Colonic mucosa (tissue), 4 donors: Measurements from ENCODE around the gene ALDH1L1. TPM values are rescaled to one million over a fixed set of nuclear protein-coding genes. Genes with fewer than 3 reads are reported as not detected.

ENCODE experiments used
- DNase-seq: peaks from one replicate; pipeline ENCODE4 v3.0.0-alpha.2; 2020
- H3K27ac ChIP-seq: fragments of 200-600 bp; one replicate; pipeline ENCODE4 v1.8.0; 2021
- H3K27me3 ChIP-seq: fragments of 200-600 bp; one replicate; pipeline ENCODE4 v1.8.0; 2021
- H3K36me3 ChIP-seq: fragments of 200-600 bp; one replicate; pipeline ENCODE4 v1.8.0; 2021
- H3K4me1 ChIP-seq: fragments of 200-600 bp; one replicate; pipeline ENCODE4 v1.8.0; 2021; ENCODE audit warnings: mild to moderate bottlenecking
- H3K4me3 ChIP-seq: fragments of 200-600 bp; one replicate; pipeline ENCODE4 v1.8.0; 2021
- H3K9ac ChIP-seq, 2 donors: one replicate each; pipeline ENCODE4 v1.7.0; 2013; ENCODE audit warnings: control low read depth in 2 of 2, low read depth in 2 of 2, low read length in 2 of 2
- H3K9me3 ChIP-seq: fragments of 200-600 bp; one replicate; pipeline ENCODE4 v1.8.0; 2021
- intact Hi-C: fragments of 100-400 bp; cut with DNase I; formaldehyde crosslinking; loops from one replicate; pipeline ENCODE4 v1.14.1; 2022
- total RNA-seq, 2 donors: library from RNA; stranded (reverse); fragmentation: NEBNext Ultra II Directional in 1 of 2; extraction: Animal tissue kit (Norgen Biotek cat#: 25700) in 1 of 2; gene quantifications; one replicate each; pipeline ENCODE4 v1.2.1, GENCODE V29; 2021
- TF ChIP-seq, protein P1 (sequence below): fragments of 200-600 bp; IDR thresholded peaks from one replicate; pipeline ENCODE4 v1.8.0; 2022; ENCODE audit warnings: antibody characterized with exemption, mild to moderate bottlenecking
- donor health status: healthy.
- donor health status: DM: no; HTN: no; CAD: no.
- donor health status: DM: no; HTN: no; CAD: no.

The ALDH1L1 gene
- total RNA-seq, 2 donors from 2014 or later: 15.3 to 25.6 TPM

DNA sequence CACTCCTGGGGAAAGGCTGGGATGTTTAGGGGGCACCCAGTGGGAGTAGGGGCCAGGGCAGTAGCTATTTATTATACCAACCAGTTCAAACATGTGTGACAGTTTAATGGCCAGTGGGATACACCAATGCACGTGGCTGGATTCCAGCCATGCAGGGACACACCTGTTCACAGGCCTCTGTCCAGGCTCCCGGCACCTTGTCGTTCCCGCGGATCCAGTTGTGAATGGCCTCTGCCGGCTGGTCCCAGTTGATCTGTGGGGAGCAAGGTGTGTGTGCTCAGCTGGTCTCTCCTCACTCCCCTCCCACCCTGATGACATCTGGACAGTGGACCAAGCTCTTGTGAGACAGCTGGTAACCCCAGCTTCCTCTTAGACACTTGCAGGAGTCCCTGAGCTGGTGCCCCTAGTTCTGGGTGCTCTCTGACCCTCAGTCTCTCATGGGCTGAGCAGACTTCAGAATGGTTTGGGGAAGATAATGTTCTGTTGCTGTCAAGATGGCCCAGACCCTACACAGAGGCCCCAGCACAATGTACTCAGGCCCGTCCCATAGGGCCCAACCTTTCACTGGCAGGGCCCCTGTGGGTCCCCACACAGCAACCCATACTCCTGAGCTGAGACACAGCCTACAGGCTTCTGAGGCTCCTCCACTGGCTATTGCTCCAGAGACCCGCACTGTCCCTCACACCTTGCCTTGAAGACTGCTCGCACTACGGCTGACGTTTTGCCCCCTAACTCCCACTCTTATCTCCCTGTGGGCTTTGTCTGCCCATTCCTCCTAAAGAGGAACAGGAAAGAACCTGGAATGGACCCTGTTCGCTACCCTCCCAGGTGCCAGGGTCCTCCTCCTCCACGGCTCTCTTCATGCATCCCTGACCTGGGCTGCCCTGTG, 25.8 kb downstream of the ALDH1L1 start:
- Histone ChIP-seq H3K9ac (no peak overlapping the region), H3K36me3 (no peaks in the 10 kb centered on the region), H3K27ac (no peak overlapping the region), H3K27me3 (no peaks in the 10 kb centered on the region), H3K4me3 (no peak overlapping the region), H3K9me3 (no peaks in the 10 kb centered on the region), H3K4me1 (no peaks in the 10 kb centered on the region)
- DNase-seq: peak; percentile 14
- TF ChIP-seq, protein P1, sequence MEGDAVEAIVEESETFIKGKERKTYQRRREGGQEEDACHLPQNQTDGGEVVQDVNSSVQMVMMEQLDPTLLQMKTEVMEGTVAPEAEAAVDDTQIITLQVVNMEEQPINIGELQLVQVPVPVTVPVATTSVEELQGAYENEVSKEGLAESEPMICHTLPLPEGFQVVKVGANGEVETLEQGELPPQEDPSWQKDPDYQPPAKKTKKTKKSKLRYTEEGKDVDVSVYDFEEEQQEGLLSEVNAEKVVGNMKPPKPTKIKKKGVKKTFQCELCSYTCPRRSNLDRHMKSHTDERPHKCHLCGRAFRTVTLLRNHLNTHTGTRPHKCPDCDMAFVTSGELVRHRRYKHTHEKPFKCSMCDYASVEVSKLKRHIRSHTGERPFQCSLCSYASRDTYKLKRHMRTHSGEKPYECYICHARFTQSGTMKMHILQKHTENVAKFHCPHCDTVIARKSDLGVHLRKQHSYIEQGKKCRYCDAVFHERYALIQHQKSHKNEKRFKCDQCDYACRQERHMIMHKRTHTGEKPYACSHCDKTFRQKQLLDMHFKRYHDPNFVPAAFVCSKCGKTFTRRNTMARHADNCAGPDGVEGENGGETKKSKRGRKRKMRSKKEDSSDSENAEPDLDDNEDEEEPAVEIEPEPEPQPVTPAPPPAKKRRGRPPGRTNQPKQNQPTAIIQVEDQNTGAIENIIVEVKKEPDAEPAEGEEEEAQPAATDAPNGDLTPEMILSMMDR: no peak
- intact Hi-C loops: no loop called here

DNA sequence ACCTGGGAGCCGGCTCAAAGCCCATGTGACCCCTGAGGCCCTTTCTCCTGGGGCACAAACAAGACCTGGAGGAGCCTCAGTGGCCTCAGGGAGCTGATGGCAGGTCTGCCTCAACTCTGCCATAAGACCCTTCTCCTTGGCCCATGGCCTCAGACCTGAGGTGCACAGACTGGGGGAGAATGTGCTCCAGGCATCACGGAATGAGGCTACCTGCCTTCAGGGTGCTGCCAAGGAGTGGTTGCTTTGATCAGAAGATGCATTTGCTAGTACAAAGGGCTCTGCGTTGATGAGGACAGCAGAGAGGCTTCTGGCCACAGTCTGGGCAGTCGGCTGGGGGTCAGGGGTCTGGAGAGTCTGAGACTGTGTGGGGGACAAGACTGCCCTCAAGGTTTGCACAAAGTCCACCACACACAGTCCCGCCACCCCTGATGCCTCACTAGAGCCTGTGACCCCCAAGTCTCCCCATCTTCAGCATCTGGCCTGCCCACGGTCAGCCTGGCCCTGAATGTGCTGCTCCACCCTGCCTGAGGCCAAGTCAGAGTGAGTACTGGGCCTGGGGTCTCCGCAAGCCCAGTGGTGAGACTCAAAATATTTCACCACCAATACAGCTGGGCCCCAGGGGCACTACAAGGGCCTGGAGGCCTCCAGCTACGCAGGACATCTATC, 26.6 kb downstream of the ALDH1L1 start:
- H3K36me3 ChIP-seq: no peaks in the 10 kb centered on the region
- no peak overlapping the region for H3K9ac ChIP-seq
- no peaks in the 10 kb centered on the region for H3K4me1 ChIP-seq
- no peaks in the 10 kb centered on the region for H3K27me3 ChIP-seq
- H3K4me3 ChIP-seq: no peak overlapping the region
- no peaks in the 10 kb centered on the region for H3K9me3 ChIP-seq
- peak; percentile 12 for DNase-seq
- intact Hi-C loops: no loop called here
- TF ChIP-seq, protein P1: no peak
- no peak overlapping the region for H3K27ac ChIP-seq

DNA sequence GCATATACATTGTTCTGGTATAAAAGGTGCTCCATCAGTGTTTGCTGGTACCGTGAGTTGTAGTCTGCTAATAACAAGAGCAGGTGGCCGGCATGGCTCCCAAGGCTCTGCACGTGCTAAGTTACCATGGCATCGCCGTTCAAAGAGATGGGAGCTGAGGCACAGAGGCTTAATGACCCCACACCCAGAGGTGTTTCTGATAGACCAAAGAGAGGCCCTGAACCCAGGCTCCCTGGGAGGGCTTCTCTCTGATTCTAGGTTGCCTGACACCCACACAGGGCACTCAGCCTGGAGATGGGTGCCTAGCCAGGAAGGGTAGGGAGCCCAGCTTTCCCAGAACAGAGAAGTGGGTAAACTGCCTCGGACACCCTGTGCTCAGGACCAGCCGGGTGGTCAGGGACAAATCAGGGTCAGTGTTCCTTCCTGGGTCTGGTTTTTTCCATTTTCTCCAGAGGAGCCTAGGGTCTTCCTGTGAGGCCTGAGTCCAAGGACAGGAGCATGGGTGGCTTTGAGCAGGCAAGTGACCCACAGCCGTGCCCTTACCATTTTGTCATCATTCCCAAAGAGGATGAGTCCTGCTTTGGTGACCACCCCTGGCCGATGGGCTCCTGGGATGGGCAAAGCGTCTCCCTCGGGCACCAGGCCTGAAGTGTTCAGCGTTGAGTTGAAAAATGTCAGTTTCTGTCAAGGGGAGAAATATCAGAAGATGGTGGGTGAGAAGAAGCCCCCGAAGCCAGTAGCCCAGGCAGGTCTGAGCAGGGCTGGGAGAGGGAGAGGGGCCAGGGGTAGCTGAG, 27.3 kb downstream of the ALDH1L1 start:
- intact Hi-C loops: no loop called here

DNA sequence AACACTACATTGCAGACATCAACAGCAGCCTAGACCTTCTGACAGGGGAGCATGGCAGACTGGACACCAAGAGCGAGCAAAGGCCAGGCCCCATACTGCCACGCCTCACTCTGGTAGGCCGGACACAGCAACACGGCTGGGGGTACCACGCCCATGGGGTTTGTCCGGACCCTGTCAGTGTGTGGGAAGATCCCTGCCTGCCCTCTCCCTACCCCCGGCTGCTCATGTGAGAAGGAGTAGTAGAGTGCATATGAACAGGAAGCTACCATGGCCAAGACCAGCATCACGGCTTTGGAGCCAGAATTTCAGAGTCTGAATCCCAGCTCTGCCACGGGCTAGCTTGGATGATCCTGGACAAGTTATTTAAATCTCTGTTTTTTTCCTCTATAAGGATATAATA, 27.9 kb downstream of the ALDH1L1 start:
- H3K9ac ChIP-seq: no peak overlapping the region
- H3K36me3 ChIP-seq: no peaks in the 10 kb centered on the region

More for the DNA sequence above, 27.3 kb downstream of the ALDH1L1 start:
- Histone ChIP-seq H3K27me3 (no peaks in the 10 kb centered on the region), H3K36me3 (no peaks in the 10 kb centered on the region), H3K4me1 (no peaks in the 10 kb centered on the region), H3K27ac (no peak overlapping the region), H3K4me3 (no peak overlapping the region), H3K9me3 (no peaks in the 10 kb centered on the region), H3K9ac (no peak overlapping the region)
- TF ChIP-seq, protein P1: no peak
- DNase-seq: peak; percentile 9

More for the DNA sequence above, 27.9 kb downstream of the ALDH1L1 start:
- intact Hi-C loops: no loop called here
- Histone ChIP-seq H3K4me1 (no peaks in the 10 kb centered on the region), H3K4me3 (no peak overlapping the region), H3K27ac (no peak overlapping the region), H3K27me3 (no peaks in the 10 kb centered on the region), H3K9me3 (no peaks in the 10 kb centered on the region)
- TF ChIP-seq, protein P1: no peak
- DNase-seq: peak; percentile 15
